Spleen (tissue), 11 donors: Measurements from ENCODE around the gene DNM3. TPM values are rescaled to one million over a fixed set of nuclear protein-coding genes. Genes with fewer than 3 reads are reported as not detected.

Experiments
- DNase-seq: peaks from one replicate; pipeline ENCODE4 v3.0.0-alpha.2; 2020
- H3K27ac ChIP-seq, 8 donors: fragments of 200-600 bp; sonication (generic) in 7 of 8; 1 replicate in 4 of 8; 2 replicates in 4 of 8; pipeline versions ENCODE4 v1.5.0 to v1.8.0; 2016 to 2021; ENCODE audit warnings: inconsistent platforms in 4 of 8, mild to moderate bottlenecking in 4 of 8, moderate library complexity in 1 of 8
- H3K27me3 ChIP-seq, 7 donors: fragments of 200-600 bp; sonication (generic) in 6 of 7; replicated peaks in 1 of 7; 1 replicate in 4 of 7; 2 replicates in 3 of 7; pipeline versions ENCODE4 v1.5.0 to v1.8.0; 2016 to 2021; ENCODE audit warnings: inconsistent platforms in 3 of 7, mild to moderate bottlenecking in 1 of 7
- H3K36me3 ChIP-seq, 6 donors: fragments of 200-600 bp; sonication (generic) in 5 of 6; 1 replicate in 4 of 6; 2 replicates in 2 of 6; pipeline versions ENCODE4 v1.5.0 to v1.8.0; 2016 to 2021; ENCODE audit warnings: inconsistent platforms in 2 of 6
- H3K4me1 ChIP-seq, 6 donors: fragments of 200-600 bp; sonication (generic) in 5 of 6; 1 replicate in 3 of 6; 2 replicates in 3 of 6; pipeline versions ENCODE4 v1.5.0 to v1.8.0; 2016 to 2021; ENCODE audit warnings: inconsistent platforms in 3 of 6
- H3K4me3 ChIP-seq, 8 donors: fragments of 200-600 bp; sonication (generic) in 7 of 8; 1 replicate in 4 of 8; 2 replicates in 4 of 8; pipeline versions ENCODE4 v1.5.0 to v1.8.0; 2016 to 2021; ENCODE audit warnings: inconsistent platforms in 4 of 8, mild to moderate bottlenecking in 4 of 8, moderate library complexity in 2 of 8
- H3K9me3 ChIP-seq, 8 donors: fragments of 200-600 bp; sonication (generic) in 7 of 8; 1 replicate in 4 of 8; 2 replicates in 4 of 8; pipeline versions ENCODE4 v1.5.0 to v1.8.0; 2016 to 2021; ENCODE audit warnings: inconsistent platforms in 4 of 8
- POLR2A ChIP-seq, 3 donors: fragments of 450-650 bp; IDR thresholded peaks; one replicate each; pipeline ENCODE4 v1.5.1; 2017; ENCODE audit warnings: antibody characterized with exemption in 3 of 3, mild to moderate bottlenecking in 1 of 3
- POLR2AphosphoS5 ChIP-seq, 3 donors: sonication (generic); formaldehyde crosslinking; IDR thresholded peaks; one replicate each; pipeline ENCODE4 v1.5.1; 2017; ENCODE audit warnings: antibody characterized with exemption in 3 of 3
- WGBS, 5 donors: extraction: QIAGEN DNeasy Blood & Tissue Kit in 3 of 5; methylation state at CpG; one replicate each; pipeline versions ENCODE4 v1.1.5 to v1.1.7; 2013 to 2018; 5-methylcytosine and 5-hydroxymethylcytosine counted together
- intact Hi-C: fragments of 100-400 bp; cut with DNase I; formaldehyde crosslinking; loops from one replicate; pipeline ENCODE4 v1.15.0; 2023; ENCODE audit warnings: low total_unique reads
- polyA plus RNA-seq, 3 donors: library from polyadenylated mRNA; stranded (reverse); fragments of 200-250 nt; gene quantifications; one replicate each; pipeline ENCODE4 v1.2.1, GENCODE V29; 2013
- total RNA-seq, 7 donors: library from RNA; depleted of rRNA in 3 of 7; stranded (reverse); fragments of >200 nt in 3 of 7; fragmentation: NEBNext Ultra II Directional in 4 of 7; extraction: Animal tissue kit (Norgen Biotek cat#: 25700) in 4 of 7; gene quantifications; one replicate each; pipeline versions ENCODE4 v1.1.0 to v1.2.1, GENCODE V29; 2016 to 2021
- TF ChIP-seq, protein P1 (sequence below), 11 experiments: fragments of 200-600 bp in 7 of 11; fragments of 450-650 bp in 4 of 11; sonication (generic) in 4 of 11; IDR thresholded peaks in 8 of 11; conservative IDR thresholded peaks in 3 of 11; 1 replicate in 7 of 11; 2 replicates in 4 of 11; pipeline versions ENCODE4 v1.4.0 to v1.8.0; 2016 to 2021; ENCODE audit warnings: antibody characterized with exemption in 11 of 11, inconsistent platforms in 4 of 11, mild to moderate bottlenecking in 1 of 11
- donor health status: healthy with polysubstance abuse.
- donor health status: DM: no; HTN: no; CAD: no; lungs with moderate emphysema.
- donor health status: DM: no; HTN: no; CAD: no.
- donor health status: Bipolar disorder and iron deficiency.
- donor health status: healthy.
- donor health status: DM: no; HTN: no; CAD: no.
- donor health status: DM: yes; HTN: yes; CAD: no.

Gene DNM3
- total and polyA plus RNA-seq, 10 donors, result 0.61 to 10.2 (median 4.9) TPM

- H3K4me1 ChIP-seq, result peaks cover 0 to 21% (median 10%) of the 10 kb centered on the region in 6 donors
- no peak for TF ChIP-seq POLR2AphosphoS5 (IDR thresholded peaks at IDR 0.05)
- TF ChIP-seq, protein P1, sequence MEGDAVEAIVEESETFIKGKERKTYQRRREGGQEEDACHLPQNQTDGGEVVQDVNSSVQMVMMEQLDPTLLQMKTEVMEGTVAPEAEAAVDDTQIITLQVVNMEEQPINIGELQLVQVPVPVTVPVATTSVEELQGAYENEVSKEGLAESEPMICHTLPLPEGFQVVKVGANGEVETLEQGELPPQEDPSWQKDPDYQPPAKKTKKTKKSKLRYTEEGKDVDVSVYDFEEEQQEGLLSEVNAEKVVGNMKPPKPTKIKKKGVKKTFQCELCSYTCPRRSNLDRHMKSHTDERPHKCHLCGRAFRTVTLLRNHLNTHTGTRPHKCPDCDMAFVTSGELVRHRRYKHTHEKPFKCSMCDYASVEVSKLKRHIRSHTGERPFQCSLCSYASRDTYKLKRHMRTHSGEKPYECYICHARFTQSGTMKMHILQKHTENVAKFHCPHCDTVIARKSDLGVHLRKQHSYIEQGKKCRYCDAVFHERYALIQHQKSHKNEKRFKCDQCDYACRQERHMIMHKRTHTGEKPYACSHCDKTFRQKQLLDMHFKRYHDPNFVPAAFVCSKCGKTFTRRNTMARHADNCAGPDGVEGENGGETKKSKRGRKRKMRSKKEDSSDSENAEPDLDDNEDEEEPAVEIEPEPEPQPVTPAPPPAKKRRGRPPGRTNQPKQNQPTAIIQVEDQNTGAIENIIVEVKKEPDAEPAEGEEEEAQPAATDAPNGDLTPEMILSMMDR (IDR thresholded peaks at IDR 0.05 in 8 of 11, conservative IDR thresholded peaks at IDR 0.05 in 3 of 11), result no peak
- no peak for TF ChIP-seq POLR2A (IDR thresholded peaks at IDR 0.05)
- no peak overlapping the region for H3K4me3 ChIP-seq
- WGBS, 5 donors, result 74 to 91% (median 84%) methylated on average over 7 of the region's 7 CpGs
- H3K9me3 ChIP-seq, result no peaks in the 10 kb centered on the region
- H3K27me3 ChIP-seq, result no peaks in the 10 kb centered on the region
- no peak for DNase-seq
- no peaks in the 10 kb centered on the region for H3K36me3 ChIP-seq
- no peak overlapping the region for H3K27ac ChIP-seq
- intact Hi-C loops, result loop anchor here (5.0 kb wide), 1 partner anchor 270 kb away; no protein-coding TSS in a partner anchor
These were observed 611.3 kb downstream of the DNM3 start for GRCh38 chr1:172452536-172453152.

DNA sequence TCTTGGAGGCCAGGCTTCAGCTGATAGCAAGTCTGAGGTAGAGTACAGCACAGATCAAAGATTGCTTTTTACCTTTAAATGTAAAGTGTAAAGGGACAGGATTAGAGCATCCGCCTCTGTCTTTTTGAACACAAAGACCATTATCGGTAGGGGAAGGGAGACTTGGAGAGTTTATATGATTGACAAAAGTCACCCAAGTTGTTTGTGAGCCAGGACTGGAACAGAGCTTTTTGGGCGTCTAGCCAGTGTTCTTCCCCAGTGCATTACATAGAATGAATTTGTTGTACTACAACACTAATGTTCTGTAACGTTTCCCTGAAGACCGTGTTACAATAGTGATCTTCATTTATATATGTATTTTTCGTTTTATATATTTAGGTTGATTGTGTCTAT lies 611.9 kb downstream of the DNM3 start:
- Histone ChIP-seq H3K27ac (no peak overlapping the region), H3K36me3 (no peaks in the 10 kb centered on the region), H3K4me3 (no peak overlapping the region), H3K27me3 (no peaks in the 10 kb centered on the region), H3K9me3 (no peaks in the 10 kb centered on the region), H3K4me1 (peaks cover 0 to 21% (median 10%) of the 10 kb centered on the region in 6 donors)
- WGBS, 5 donors, result 80 to 93% (median 89%) methylated on average over 6 of the region's 6 CpGs
- DNase-seq, result no peak
- TF ChIP-seq, protein P1 (IDR thresholded peaks at IDR 0.05 in 8 of 11, conservative IDR thresholded peaks at IDR 0.05 in 3 of 11), result no peak
- TF ChIP-seq POLR2A (IDR thresholded peaks at IDR 0.05) (no peak), POLR2AphosphoS5 (IDR thresholded peaks at IDR 0.05) (no peak)
- intact Hi-C loops, result loop anchor here (5.0 kb wide), 1 partner anchor 269 kb away; no protein-coding TSS in a partner anchor

DNA sequence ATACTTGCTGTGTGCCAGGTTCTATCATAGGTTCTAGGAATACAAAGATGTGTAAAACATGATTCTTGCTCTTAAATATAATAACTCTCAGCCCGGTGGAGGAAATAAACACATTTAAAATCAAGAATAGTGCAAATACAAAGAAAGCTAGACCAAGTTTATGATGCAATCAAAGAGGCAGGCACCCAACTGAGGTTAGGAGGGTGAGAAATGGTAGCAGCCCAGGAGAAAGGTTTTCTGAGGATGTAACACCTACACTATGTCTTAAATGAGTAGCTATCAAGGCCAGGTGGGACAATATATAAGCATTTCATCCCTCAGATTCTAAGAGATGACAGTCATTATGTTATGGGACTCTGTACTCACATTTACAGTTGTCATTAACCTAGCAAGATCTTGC lies 612.3 kb downstream of the DNM3 start:
- no peaks in the 10 kb centered on the region for H3K36me3 ChIP-seq
- no peaks in the 10 kb centered on the region for H3K9me3 ChIP-seq
- no peak for DNase-seq
- TF ChIP-seq POLR2A (IDR thresholded peaks at IDR 0.05), result no peak
- no peak for TF ChIP-seq POLR2AphosphoS5 (IDR thresholded peaks at IDR 0.05)
- TF ChIP-seq, protein P1 (IDR thresholded peaks at IDR 0.05 in 8 of 11, conservative IDR thresholded peaks at IDR 0.05 in 3 of 11), result no peak
- H3K4me1 ChIP-seq, result peaks cover 0 to 21% (median 10%) of the 10 kb centered on the region in 6 donors
- no peak overlapping the region for H3K27ac ChIP-seq
- H3K4me3 ChIP-seq, result no peak overlapping the region
- intact Hi-C loops, result loop anchor here (5.0 kb wide), 1 partner anchor 269 kb away; no protein-coding TSS in a partner anchor
- WGBS, 5 donors, result 74 to 94% (median 85%) methylated on average over 1 of the region's 1 CpG
- no peaks in the 10 kb centered on the region for H3K27me3 ChIP-seq

DNA sequence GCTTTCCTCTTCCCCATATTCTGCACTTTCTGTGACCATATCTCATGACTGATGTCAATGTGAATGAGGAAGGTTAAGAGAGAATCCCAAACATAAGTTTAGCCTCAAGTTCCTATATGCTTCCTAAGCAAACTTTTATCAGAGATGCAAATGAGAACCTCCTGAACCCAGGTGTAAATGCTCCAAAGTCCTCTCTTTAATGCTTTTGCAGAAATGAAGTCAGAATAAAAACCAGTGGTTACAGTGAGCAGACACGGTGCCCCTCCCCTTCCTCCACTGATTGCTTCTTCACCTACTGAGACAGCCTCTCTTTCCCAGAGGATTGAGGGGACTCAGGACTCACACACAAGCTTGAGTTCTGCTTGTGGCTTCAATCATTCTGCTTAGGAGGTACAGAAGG lies 614.2 kb downstream of the DNM3 start:
- Histone ChIP-seq H3K4me1 (peaks cover 0 to 4% (median 1%) of the 10 kb centered on the region in 6 donors), H3K27ac (no peak overlapping the region), H3K36me3 (no peaks in the 10 kb centered on the region), H3K9me3 (no peaks in the 10 kb centered on the region), H3K27me3 (no peaks in the 10 kb centered on the region), H3K4me3 (no peak overlapping the region)
- WGBS, 5 donors, result 73 to 100% (median 80%) methylated on average over 1 of the region's 1 CpG
- intact Hi-C loops, result no loop called here
- DNase-seq, result no peak
- TF ChIP-seq POLR2A (IDR thresholded peaks at IDR 0.05) (no peak), POLR2AphosphoS5 (IDR thresholded peaks at IDR 0.05) (no peak)
- TF ChIP-seq, protein P1 (IDR thresholded peaks at IDR 0.05 in 8 of 11, conservative IDR thresholded peaks at IDR 0.05 in 3 of 11), result no peak
